ENCODE measurements around the gene ZNF581. TPM values are rescaled to one million over a fixed set of nuclear protein-coding genes. Genes with fewer than 3 reads are reported as not detected.

The ZNF581 gene
- total and polyA plus RNA-seq, 4 donors = 2.1 to 7.3 (median 5.2) TPM

DNA sequence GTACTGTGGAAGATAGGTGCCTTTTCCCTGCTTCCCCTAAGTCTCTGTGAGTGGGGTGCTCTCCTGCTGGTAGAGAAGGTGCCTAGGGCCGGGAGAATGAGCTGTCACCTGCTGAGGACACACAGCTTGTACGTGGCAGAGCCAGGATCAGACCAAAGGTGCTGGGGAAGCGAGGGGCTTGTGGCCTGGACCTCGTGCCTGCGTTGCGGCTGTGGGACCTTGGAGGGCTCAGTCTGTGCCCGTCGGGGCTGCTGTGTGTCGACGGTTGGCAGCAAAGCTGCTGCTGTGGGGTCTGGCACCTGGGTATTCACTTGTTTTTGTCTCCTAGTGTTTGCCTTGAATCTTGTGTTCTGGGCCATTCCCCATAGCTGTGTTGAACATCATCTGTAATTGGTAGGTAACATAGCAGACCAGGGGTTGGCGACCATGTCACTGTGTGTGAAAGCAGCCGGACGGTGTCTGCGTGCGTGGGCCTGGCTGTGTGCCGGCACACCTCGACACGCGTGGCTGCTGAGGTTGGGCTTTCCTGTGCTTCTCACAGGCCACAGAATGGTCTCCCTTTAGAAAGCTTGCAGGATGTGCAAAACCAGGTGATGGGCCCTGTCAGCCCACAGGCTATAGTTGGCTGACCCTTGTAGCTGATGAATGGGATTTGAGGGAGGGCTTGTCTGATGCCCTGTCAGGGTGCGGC lies 20.5 kb downstream of the ZNF581 start:
- DNase-seq (ENCODE audit: low spot score) = no peak
- Histone ChIP-seq H3K36me3 (ENCODE audit: control insufficient read depth in 4 of 4, insufficient read depth in 3 of 4, low read depth in 1 of 4, low read length in 3 of 4) (peaks cover 35 to 74% (median 54%) of the 10 kb centered on the region in 4 donors), H3K27me3 (ENCODE audit: control insufficient read depth in 4 of 4, insufficient read depth in 4 of 4, low read length in 3 of 4) (no peaks in the 10 kb centered on the region), H3K27ac (ENCODE audit: low read depth in 1 of 2, low read length in 2 of 2) (no peak overlapping the region), H3K9ac (ENCODE audit: low read depth in 1 of 2, low read length in 2 of 2) (no peak overlapping the region), H3K4me3 (ENCODE audit: low read depth in 1 of 3, low read length in 3 of 3) (no peak overlapping the region), H3K9me3 (ENCODE audit: control insufficient read depth in 4 of 4, low read length in 3 of 4) (no peaks in the 10 kb centered on the region), H3K4me1 (ENCODE audit: control insufficient read depth in 4 of 4, insufficient read depth in 4 of 4, low read length in 3 of 4) (peaks cover 0 to 3% (median under 1%) of the 10 kb centered on the region in 4 donors)
- TF ChIP-seq SP1 (IDR thresholded peaks at IDR 0.05) = no peak
- TF ChIP-seq TAF1 (conservative IDR thresholded peaks at IDR 0.05) = no peak
- no peak for TF ChIP-seq FOXA2 (IDR thresholded peaks at IDR 0.05)
- TF ChIP-seq GABPA (IDR thresholded peaks at IDR 0.05 in 1 of 2, conservative IDR thresholded peaks at IDR 0.05 in 1 of 2) = no peak
- TF ChIP-seq FOXA1 (IDR thresholded peaks at IDR 0.05) = no peak
- TF ChIP-seq, protein P1, sequence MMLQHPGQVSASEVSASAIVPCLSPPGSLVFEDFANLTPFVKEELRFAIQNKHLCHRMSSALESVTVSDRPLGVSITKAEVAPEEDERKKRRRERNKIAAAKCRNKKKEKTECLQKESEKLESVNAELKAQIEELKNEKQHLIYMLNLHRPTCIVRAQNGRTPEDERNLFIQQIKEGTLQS (IDR thresholded peaks at IDR 0.05) = no peak
- no peak for TF ChIP-seq HNF4A (conservative IDR thresholded peaks at IDR 0.05)
- no peak for TF ChIP-seq HNF4G (IDR thresholded peaks at IDR 0.05)
- TF ChIP-seq RAD21 (IDR thresholded peaks at IDR 0.05) = no peak
- no peak for TF ChIP-seq EGR1 (IDR thresholded peaks at IDR 0.05; ENCODE audit: low read depth in 2 of 2)
- TF ChIP-seq, protein P2, sequence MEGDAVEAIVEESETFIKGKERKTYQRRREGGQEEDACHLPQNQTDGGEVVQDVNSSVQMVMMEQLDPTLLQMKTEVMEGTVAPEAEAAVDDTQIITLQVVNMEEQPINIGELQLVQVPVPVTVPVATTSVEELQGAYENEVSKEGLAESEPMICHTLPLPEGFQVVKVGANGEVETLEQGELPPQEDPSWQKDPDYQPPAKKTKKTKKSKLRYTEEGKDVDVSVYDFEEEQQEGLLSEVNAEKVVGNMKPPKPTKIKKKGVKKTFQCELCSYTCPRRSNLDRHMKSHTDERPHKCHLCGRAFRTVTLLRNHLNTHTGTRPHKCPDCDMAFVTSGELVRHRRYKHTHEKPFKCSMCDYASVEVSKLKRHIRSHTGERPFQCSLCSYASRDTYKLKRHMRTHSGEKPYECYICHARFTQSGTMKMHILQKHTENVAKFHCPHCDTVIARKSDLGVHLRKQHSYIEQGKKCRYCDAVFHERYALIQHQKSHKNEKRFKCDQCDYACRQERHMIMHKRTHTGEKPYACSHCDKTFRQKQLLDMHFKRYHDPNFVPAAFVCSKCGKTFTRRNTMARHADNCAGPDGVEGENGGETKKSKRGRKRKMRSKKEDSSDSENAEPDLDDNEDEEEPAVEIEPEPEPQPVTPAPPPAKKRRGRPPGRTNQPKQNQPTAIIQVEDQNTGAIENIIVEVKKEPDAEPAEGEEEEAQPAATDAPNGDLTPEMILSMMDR (IDR thresholded peaks at IDR 0.05; ENCODE audit: low read depth, low read length, missing input control) = no peak
- TF ChIP-seq NR2F2 (IDR thresholded peaks at IDR 0.05) = no peak
- TF ChIP-seq, protein P3, sequence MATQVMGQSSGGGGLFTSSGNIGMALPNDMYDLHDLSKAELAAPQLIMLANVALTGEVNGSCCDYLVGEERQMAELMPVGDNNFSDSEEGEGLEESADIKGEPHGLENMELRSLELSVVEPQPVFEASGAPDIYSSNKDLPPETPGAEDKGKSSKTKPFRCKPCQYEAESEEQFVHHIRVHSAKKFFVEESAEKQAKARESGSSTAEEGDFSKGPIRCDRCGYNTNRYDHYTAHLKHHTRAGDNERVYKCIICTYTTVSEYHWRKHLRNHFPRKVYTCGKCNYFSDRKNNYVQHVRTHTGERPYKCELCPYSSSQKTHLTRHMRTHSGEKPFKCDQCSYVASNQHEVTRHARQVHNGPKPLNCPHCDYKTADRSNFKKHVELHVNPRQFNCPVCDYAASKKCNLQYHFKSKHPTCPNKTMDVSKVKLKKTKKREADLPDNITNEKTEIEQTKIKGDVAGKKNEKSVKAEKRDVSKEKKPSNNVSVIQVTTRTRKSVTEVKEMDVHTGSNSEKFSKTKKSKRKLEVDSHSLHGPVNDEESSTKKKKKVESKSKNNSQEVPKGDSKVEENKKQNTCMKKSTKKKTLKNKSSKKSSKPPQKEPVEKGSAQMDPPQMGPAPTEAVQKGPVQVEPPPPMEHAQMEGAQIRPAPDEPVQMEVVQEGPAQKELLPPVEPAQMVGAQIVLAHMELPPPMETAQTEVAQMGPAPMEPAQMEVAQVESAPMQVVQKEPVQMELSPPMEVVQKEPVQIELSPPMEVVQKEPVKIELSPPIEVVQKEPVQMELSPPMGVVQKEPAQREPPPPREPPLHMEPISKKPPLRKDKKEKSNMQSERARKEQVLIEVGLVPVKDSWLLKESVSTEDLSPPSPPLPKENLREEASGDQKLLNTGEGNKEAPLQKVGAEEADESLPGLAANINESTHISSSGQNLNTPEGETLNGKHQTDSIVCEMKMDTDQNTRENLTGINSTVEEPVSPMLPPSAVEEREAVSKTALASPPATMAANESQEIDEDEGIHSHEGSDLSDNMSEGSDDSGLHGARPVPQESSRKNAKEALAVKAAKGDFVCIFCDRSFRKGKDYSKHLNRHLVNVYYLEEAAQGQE (IDR thresholded peaks at IDR 0.05) = no peak
- TF ChIP-seq, protein P4, sequence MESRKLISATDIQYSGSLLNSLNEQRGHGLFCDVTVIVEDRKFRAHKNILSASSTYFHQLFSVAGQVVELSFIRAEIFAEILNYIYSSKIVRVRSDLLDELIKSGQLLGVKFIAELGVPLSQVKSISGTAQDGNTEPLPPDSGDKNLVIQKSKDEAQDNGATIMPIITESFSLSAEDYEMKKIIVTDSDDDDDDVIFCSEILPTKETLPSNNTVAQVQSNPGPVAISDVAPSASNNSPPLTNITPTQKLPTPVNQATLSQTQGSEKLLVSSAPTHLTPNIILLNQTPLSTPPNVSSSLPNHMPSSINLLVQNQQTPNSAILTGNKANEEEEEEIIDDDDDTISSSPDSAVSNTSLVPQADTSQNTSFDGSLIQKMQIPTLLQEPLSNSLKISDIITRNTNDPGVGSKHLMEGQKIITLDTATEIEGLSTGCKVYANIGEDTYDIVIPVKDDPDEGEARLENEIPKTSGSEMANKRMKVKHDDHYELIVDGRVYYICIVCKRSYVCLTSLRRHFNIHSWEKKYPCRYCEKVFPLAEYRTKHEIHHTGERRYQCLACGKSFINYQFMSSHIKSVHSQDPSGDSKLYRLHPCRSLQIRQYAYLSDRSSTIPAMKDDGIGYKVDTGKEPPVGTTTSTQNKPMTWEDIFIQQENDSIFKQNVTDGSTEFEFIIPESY (IDR thresholded peaks at IDR 0.05) = no peak
- TF ChIP-seq MAX (IDR thresholded peaks at IDR 0.05) = no peak
- WGBS = 92% methylated on average over 20 of the region's 20 CpGs

Measured in liver (tissue), 9 donors.